Measurements from ENCODE around the gene PACS1. TPM values are rescaled to one million over a fixed set of nuclear protein-coding genes. Genes with fewer than 3 reads are reported as not detected.

Gene PACS1
- total RNA-seq, 5 donors from 2014 or later (not counting 1 experiment from before 2014, with no cell fraction given) = 222 to 268 (median 236) TPM

GRCh38 chr11:66222358-66223149 is 152.5 kb downstream of the PACS1 start:
- peak; percentile 93 to 98 (median 96) for ATAC-seq (replicated peaks in 1 of 4)
- POLR2A ChIA-PET = interaction anchor here in 1 of 2 donors (0.7 kb wide), 1 partner anchor 183 kb away, joined by 12 read pairs; no protein-coding TSS in a partner anchor
- CTCF ChIA-PET = interaction anchor here (0.5 to 1.4 kb wide), 12 partner anchors 9 to 1951 kb away, joined by 3 to 13 read pairs (median 4); partner anchors contain the start of genes MUS81 (in 1 of the 2), PELI3 (in 1 of the 2) and YIF1A (in 1 of the 2)
- no peak overlapping the region for H3K4me3 ChIP-seq (ENCODE audit: control insufficient read depth in 1 of 2, extremely low read depth in 1 of 2, low read length in 1 of 2)
- Mint-ChIP-seq H3K4me3 (no peak overlapping the region), H3K9me3 (no peaks in the 10 kb centered on the region), H3K27me3 (no peaks in the 10 kb centered on the region), H3K4me1 (peaks cover 11 to 20% (median 14%) of the 10 kb centered on the region in 3 donors), H3K27ac (peak overlapping the region; percentile 80 to 86), H3K36me3 (peaks cover 42% of the 10 kb centered on the region)
- H3K36me3 ChIP-seq (ENCODE audit: control insufficient read depth in 2 of 2, extremely low read depth in 1 of 2, insufficient read depth in 1 of 2, low read length in 1 of 2) = peaks cover 26 to 70% of the 10 kb centered on the region in 2 donors
- peak; percentile 76 to 99 (median 93) for DNase-seq
- H3K27ac ChIP-seq (ENCODE audit: low read length) = peak overlapping the region; percentile 93
- H3K27me3 ChIP-seq (replicated peaks in 1 of 2; ENCODE audit: control insufficient read depth in 2 of 2, extremely low read depth in 1 of 2, insufficient read depth in 2 of 2, low read length in 1 of 2) = no peaks in the 10 kb centered on the region
- H3K9me3 ChIP-seq = no peaks in the 10 kb centered on the region
- H3K4me1 ChIP-seq (ENCODE audit: control insufficient read depth in 1 of 2, extremely low read depth in 1 of 2, insufficient read depth in 2 of 2, low read length in 2 of 2) = peaks cover 2 to 13% of the 10 kb centered on the region in 2 experiments
- WGBS (ENCODE audit: insufficient coverage) = 19% methylated on average over 14 of the region's 21 CpGs

- WGBS (ENCODE audit: insufficient coverage) = 83% methylated on average over 1 of the region's 10 CpGs
- Histone ChIP-seq H3K4me3 (ENCODE audit: control insufficient read depth in 1 of 2, extremely low read depth in 1 of 2, low read length in 1 of 2) (no peak overlapping the region), H3K4me1 (ENCODE audit: control insufficient read depth in 1 of 2, extremely low read depth in 1 of 2, insufficient read depth in 2 of 2, low read length in 2 of 2) (peaks cover 2 to 13% of the 10 kb centered on the region in 2 experiments), H3K27ac (ENCODE audit: low read length) (no peak overlapping the region), H3K9me3 (no peaks in the 10 kb centered on the region), H3K27me3 (replicated peaks in 1 of 2; ENCODE audit: control insufficient read depth in 2 of 2, extremely low read depth in 1 of 2, insufficient read depth in 2 of 2, low read length in 1 of 2) (no peaks in the 10 kb centered on the region), H3K36me3 (ENCODE audit: control insufficient read depth in 2 of 2, extremely low read depth in 1 of 2, insufficient read depth in 1 of 2, low read length in 1 of 2) (peaks cover 15 to 68% of the 10 kb centered on the region in 2 donors)
- Mint-ChIP-seq H3K9me3 (no peaks in the 10 kb centered on the region), H3K4me1 (peaks cover 12 to 15% (median 15%) of the 10 kb centered on the region in 3 donors), H3K36me3 (peaks cover 37% of the 10 kb centered on the region), H3K27ac (no peak overlapping the region), H3K4me3 (no peak overlapping the region), H3K27me3 (no peaks in the 10 kb centered on the region)
- DNase-seq = no peak
- ATAC-seq (replicated peaks in 1 of 4) = no peak
- ChIA-PET CTCF (interaction anchor here in 1 of 2 donors (0.7 kb wide), 1 partner anchor 12 kb away, joined by 8 read pairs; no protein-coding TSS in a partner anchor), POLR2A (interaction anchor here in 1 of 2 donors (0.6 kb wide), 1 partner anchor 143 kb away, joined by 3 read pairs; no protein-coding TSS in a partner anchor)
Observed at GRCh38 chr11:66224226-66224855, 154.3 kb downstream of the PACS1 start.

GRCh38 chr11:66225066-66225465 is 155.0 kb downstream of the PACS1 start:
- DNase-seq (no peak), ATAC-seq (replicated peaks in 1 of 4) (no peak)
- Mint-ChIP-seq H3K4me3 (no peak overlapping the region), H3K9me3 (no peaks in the 10 kb centered on the region), H3K27me3 (no peaks in the 10 kb centered on the region), H3K27ac (no peak overlapping the region), H3K4me1 (peaks cover 12 to 15% (median 15%) of the 10 kb centered on the region in 3 donors), H3K36me3 (peaks cover 36% of the 10 kb centered on the region)
- H3K4me1 ChIP-seq (ENCODE audit: control insufficient read depth in 1 of 2, extremely low read depth in 1 of 2, insufficient read depth in 2 of 2, low read length in 2 of 2) = peaks cover 2 to 13% of the 10 kb centered on the region in 2 experiments
- no peak overlapping the region for H3K27ac ChIP-seq (ENCODE audit: low read length)
- no peak overlapping the region for H3K4me3 ChIP-seq (ENCODE audit: control insufficient read depth in 1 of 2, extremely low read depth in 1 of 2, low read length in 1 of 2)
- ChIA-PET POLR2A (interaction anchor here in 1 of 2 donors (0.6 kb wide), 1 partner anchor 142 kb away, joined by 3 read pairs; no protein-coding TSS in a partner anchor), CTCF (no interaction called here)
- WGBS (ENCODE audit: insufficient coverage) = 100% methylated on average over 1 of the region's 2 CpGs
- no peaks in the 10 kb centered on the region for H3K27me3 ChIP-seq (replicated peaks in 1 of 2; ENCODE audit: control insufficient read depth in 2 of 2, extremely low read depth in 1 of 2, insufficient read depth in 2 of 2, low read length in 1 of 2)
- no peaks in the 10 kb centered on the region for H3K9me3 ChIP-seq
- H3K36me3 ChIP-seq (ENCODE audit: control insufficient read depth in 2 of 2, extremely low read depth in 1 of 2, insufficient read depth in 1 of 2, low read length in 1 of 2) = peaks cover 10 to 61% of the 10 kb centered on the region in 2 donors

GRCh38 chr11:66226101-66226500 is 156.0 kb downstream of the PACS1 start:
- Mint-ChIP-seq H3K4me3 (no peak overlapping the region), H3K27me3 (no peaks in the 10 kb centered on the region), H3K4me1 (peaks cover 12 to 15% (median 15%) of the 10 kb centered on the region in 3 donors), H3K9me3 (no peaks in the 10 kb centered on the region), H3K27ac (no peak overlapping the region), H3K36me3 (peaks cover 31% of the 10 kb centered on the region)
- no peak for DNase-seq
- Histone ChIP-seq H3K4me3 (ENCODE audit: control insufficient read depth in 1 of 2, extremely low read depth in 1 of 2, low read length in 1 of 2) (no peak overlapping the region), H3K36me3 (ENCODE audit: control insufficient read depth in 2 of 2, extremely low read depth in 1 of 2, insufficient read depth in 1 of 2, low read length in 1 of 2) (peaks cover 8 to 61% of the 10 kb centered on the region in 2 donors), H3K27ac (ENCODE audit: low read length) (no peak overlapping the region), H3K4me1 (ENCODE audit: control insufficient read depth in 1 of 2, extremely low read depth in 1 of 2, insufficient read depth in 2 of 2, low read length in 2 of 2) (peaks cover 2 to 13% of the 10 kb centered on the region in 2 experiments), H3K27me3 (replicated peaks in 1 of 2; ENCODE audit: control insufficient read depth in 2 of 2, extremely low read depth in 1 of 2, insufficient read depth in 2 of 2, low read length in 1 of 2) (no peaks in the 10 kb centered on the region), H3K9me3 (no peaks in the 10 kb centered on the region)
- ChIA-PET CTCF (no interaction called here), POLR2A (no interaction called here)
- no peak for ATAC-seq (replicated peaks in 1 of 4)

GRCh38 chr11:66227700-66228099 is 157.6 kb downstream of the PACS1 start:
- Histone ChIP-seq H3K9me3 (no peaks in the 10 kb centered on the region), H3K36me3 (ENCODE audit: control insufficient read depth in 2 of 2, extremely low read depth in 1 of 2, insufficient read depth in 1 of 2, low read length in 1 of 2) (peaks cover 5 to 69% of the 10 kb centered on the region in 2 donors), H3K4me3 (ENCODE audit: control insufficient read depth in 1 of 2, extremely low read depth in 1 of 2, low read length in 1 of 2) (no peak overlapping the region), H3K4me1 (ENCODE audit: control insufficient read depth in 1 of 2, extremely low read depth in 1 of 2, insufficient read depth in 2 of 2, low read length in 2 of 2) (peaks cover 0 to 4% of the 10 kb centered on the region in 2 experiments), H3K27me3 (replicated peaks in 1 of 2; ENCODE audit: control insufficient read depth in 2 of 2, extremely low read depth in 1 of 2, insufficient read depth in 2 of 2, low read length in 1 of 2) (no peaks in the 10 kb centered on the region), H3K27ac (ENCODE audit: low read length) (no peak overlapping the region)
- Mint-ChIP-seq H3K36me3 (peaks cover 34% of the 10 kb centered on the region), H3K27ac (no peak overlapping the region), H3K4me1 (peaks cover 1 to 5% (median 3%) of the 10 kb centered on the region in 3 donors), H3K4me3 (no peak overlapping the region), H3K27me3 (no peaks in the 10 kb centered on the region), H3K9me3 (no peaks in the 10 kb centered on the region)
- DNase-seq = no peak
- WGBS (ENCODE audit: insufficient coverage) = 93% methylated on average over 3 of the region's 5 CpGs
- CTCF ChIA-PET = no interaction called here
- no peak for ATAC-seq (replicated peaks in 1 of 4)
- POLR2A ChIA-PET = no interaction called here

- no peak overlapping the region for H3K4me3 ChIP-seq (ENCODE audit: control insufficient read depth in 1 of 2, extremely low read depth in 1 of 2, low read length in 1 of 2)
- POLR2A ChIA-PET = no interaction called here
- H3K4me1 ChIP-seq (ENCODE audit: control insufficient read depth in 1 of 2, extremely low read depth in 1 of 2, insufficient read depth in 2 of 2, low read length in 2 of 2) = no peaks in the 10 kb centered on the region
- Mint-ChIP-seq H3K9me3 (no peaks in the 10 kb centered on the region), H3K4me1 (peaks cover 0 to 5% (median 0%) of the 10 kb centered on the region in 3 donors), H3K4me3 (no peak overlapping the region), H3K27me3 (no peaks in the 10 kb centered on the region), H3K36me3 (peaks cover 40% of the 10 kb centered on the region), H3K27ac (no peak overlapping the region)
- WGBS (ENCODE audit: insufficient coverage) = 96% methylated on average over 4 of the region's 6 CpGs
- DNase-seq (no peak), ATAC-seq (replicated peaks in 1 of 4) (no peak)
- H3K27ac ChIP-seq (ENCODE audit: low read length) = no peak overlapping the region
- no peaks in the 10 kb centered on the region for H3K9me3 ChIP-seq
- no peaks in the 10 kb centered on the region for H3K27me3 ChIP-seq (replicated peaks in 1 of 2; ENCODE audit: control insufficient read depth in 2 of 2, extremely low read depth in 1 of 2, insufficient read depth in 2 of 2, low read length in 1 of 2)
- CTCF ChIA-PET = no interaction called here
- peaks cover 6 to 74% of the 10 kb centered on the region in 2 donors for H3K36me3 ChIP-seq (ENCODE audit: control insufficient read depth in 2 of 2, extremely low read depth in 1 of 2, insufficient read depth in 1 of 2, low read length in 1 of 2)
Observed at GRCh38 chr11:66228521-66228920, 158.4 kb downstream of the PACS1 start.

Measured in T-cell (primary cell).